ENCODE data around the gene GPBP1L1. TPM values are rescaled to one million over a fixed set of nuclear protein-coding genes. Genes with fewer than 3 reads are reported as not detected.

Gene GPBP1L1, protein sequence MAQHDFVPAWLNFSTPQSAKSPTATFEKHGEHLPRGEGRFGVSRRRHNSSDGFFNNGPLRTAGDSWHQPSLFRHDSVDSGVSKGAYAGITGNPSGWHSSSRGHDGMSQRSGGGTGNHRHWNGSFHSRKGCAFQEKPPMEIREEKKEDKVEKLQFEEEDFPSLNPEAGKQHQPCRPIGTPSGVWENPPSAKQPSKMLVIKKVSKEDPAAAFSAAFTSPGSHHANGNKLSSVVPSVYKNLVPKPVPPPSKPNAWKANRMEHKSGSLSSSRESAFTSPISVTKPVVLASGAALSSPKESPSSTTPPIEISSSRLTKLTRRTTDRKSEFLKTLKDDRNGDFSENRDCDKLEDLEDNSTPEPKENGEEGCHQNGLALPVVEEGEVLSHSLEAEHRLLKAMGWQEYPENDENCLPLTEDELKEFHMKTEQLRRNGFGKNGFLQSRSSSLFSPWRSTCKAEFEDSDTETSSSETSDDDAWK
- polyA plus RNA-seq = 54.5 and 55.1 TPM in 2 replicates
- polyA minus RNA-seq = 62.1 and 84.7 TPM in 2 replicates

DNA sequence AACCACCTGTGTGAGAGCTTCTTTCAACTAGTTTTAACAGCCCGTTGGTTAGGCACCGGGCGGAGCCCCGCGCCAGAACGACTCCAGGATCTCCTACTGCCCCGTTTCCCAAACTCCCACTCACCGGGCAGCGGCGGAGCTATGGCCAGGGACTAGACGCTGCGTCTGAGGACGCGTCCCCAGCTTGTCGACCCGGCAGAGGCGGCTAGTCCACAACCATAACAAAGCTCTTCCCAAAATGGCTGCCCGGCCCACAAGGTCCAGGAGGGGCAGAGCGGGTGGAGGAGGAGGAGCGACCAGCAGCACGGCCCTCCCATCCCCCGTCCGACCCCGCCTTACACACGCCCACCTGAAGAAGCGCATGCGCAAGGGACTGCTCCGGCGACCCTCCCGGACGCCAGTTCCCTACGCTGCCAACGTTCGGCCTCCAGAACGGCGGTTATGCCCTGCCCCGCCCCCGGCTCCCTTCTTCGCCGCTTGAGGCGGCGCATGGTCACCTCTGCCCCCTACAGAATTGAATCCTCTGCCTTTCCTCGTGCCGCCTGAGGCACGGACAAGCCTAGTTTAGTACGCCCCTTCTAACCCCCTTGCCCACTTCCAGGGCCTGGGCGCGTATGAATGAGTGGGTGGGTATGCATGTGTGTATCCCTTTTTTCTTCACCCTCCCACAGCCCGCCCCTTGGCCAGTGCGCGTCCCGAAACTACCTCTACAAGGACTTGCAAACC is at the start of gene GPBP1L1:
Gene GPBP1L1, minus strand, starts transcription at position 246 of the 726 bp plus-strand sequence. CDS start 27,446 bp downstream, outside the sequence.
- peaks cover 12% of the 10 kb centered on the region for H3F3A ChIP-seq (ENCODE audit: insufficient read depth, low read length, poor library complexity, severe bottlenecking)
- H2AFZ ChIP-seq (ENCODE audit: low read depth, low read length) = peak within 1 kb of the TSS; percentile 95
- peak within 1 kb of the TSS; percentile 90 for H3K9ac ChIP-seq (ENCODE audit: low read length)
- peak within 1 kb of the TSS; percentile 96 for H3K27ac ChIP-seq (ENCODE audit: low read length)
- peak within 1 kb of the TSS; percentile 60 for H3K4me2 ChIP-seq (ENCODE audit: low read length)
- no peaks in the 10 kb centered on the region for H3K9me3 ChIP-seq (ENCODE audit: low read length)
- H3K36me3 ChIP-seq (ENCODE audit: insufficient read depth, low read length) = no peaks in the 10 kb centered on the region
- TF ChIP-seq MXI1 (conservative IDR thresholded peaks at IDR 0.05; ENCODE audit: poor library complexity, severe bottlenecking) = peak; percentile 90
- TF ChIP-seq SMC3 (conservative IDR thresholded peaks at IDR 0.05; ENCODE audit: poor library complexity) = no peak
- TF ChIP-seq POLR2AphosphoS5 (IDR thresholded peaks at IDR 0.05) = peak; percentile 81
- TF ChIP-seq EZH2 (IDR thresholded peaks at IDR 0.05; ENCODE audit: borderline replicate concordance, insufficient read depth, low read length, poor library complexity, severe bottlenecking) = no peak
- peak; percentile 22 for TF ChIP-seq EP300 (conservative IDR thresholded peaks at IDR 0.05; ENCODE audit: poor library complexity, severe bottlenecking)
- TF ChIP-seq, protein P1, sequence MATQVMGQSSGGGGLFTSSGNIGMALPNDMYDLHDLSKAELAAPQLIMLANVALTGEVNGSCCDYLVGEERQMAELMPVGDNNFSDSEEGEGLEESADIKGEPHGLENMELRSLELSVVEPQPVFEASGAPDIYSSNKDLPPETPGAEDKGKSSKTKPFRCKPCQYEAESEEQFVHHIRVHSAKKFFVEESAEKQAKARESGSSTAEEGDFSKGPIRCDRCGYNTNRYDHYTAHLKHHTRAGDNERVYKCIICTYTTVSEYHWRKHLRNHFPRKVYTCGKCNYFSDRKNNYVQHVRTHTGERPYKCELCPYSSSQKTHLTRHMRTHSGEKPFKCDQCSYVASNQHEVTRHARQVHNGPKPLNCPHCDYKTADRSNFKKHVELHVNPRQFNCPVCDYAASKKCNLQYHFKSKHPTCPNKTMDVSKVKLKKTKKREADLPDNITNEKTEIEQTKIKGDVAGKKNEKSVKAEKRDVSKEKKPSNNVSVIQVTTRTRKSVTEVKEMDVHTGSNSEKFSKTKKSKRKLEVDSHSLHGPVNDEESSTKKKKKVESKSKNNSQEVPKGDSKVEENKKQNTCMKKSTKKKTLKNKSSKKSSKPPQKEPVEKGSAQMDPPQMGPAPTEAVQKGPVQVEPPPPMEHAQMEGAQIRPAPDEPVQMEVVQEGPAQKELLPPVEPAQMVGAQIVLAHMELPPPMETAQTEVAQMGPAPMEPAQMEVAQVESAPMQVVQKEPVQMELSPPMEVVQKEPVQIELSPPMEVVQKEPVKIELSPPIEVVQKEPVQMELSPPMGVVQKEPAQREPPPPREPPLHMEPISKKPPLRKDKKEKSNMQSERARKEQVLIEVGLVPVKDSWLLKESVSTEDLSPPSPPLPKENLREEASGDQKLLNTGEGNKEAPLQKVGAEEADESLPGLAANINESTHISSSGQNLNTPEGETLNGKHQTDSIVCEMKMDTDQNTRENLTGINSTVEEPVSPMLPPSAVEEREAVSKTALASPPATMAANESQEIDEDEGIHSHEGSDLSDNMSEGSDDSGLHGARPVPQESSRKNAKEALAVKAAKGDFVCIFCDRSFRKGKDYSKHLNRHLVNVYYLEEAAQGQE (IDR thresholded peaks at IDR 0.05; ENCODE audit: borderline replicate concordance) = peak; percentile 28
- no peak for TF ChIP-seq RAD21 (conservative IDR thresholded peaks at IDR 0.05)
- TF ChIP-seq, protein P2, sequence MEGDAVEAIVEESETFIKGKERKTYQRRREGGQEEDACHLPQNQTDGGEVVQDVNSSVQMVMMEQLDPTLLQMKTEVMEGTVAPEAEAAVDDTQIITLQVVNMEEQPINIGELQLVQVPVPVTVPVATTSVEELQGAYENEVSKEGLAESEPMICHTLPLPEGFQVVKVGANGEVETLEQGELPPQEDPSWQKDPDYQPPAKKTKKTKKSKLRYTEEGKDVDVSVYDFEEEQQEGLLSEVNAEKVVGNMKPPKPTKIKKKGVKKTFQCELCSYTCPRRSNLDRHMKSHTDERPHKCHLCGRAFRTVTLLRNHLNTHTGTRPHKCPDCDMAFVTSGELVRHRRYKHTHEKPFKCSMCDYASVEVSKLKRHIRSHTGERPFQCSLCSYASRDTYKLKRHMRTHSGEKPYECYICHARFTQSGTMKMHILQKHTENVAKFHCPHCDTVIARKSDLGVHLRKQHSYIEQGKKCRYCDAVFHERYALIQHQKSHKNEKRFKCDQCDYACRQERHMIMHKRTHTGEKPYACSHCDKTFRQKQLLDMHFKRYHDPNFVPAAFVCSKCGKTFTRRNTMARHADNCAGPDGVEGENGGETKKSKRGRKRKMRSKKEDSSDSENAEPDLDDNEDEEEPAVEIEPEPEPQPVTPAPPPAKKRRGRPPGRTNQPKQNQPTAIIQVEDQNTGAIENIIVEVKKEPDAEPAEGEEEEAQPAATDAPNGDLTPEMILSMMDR (IDR thresholded peaks at IDR 0.05; ENCODE audit: poor library complexity, severe bottlenecking) = no peak
- peak; percentile 61 for TF ChIP-seq TAF1 (IDR thresholded peaks at IDR 0.05; ENCODE audit: low read depth)
- peak within 1 kb of the TSS; percentile 93 for H3K4me3 ChIP-seq (ENCODE audit: low read length)
- no peaks in the 10 kb centered on the region for H3K9me2 ChIP-seq (ENCODE audit: insufficient read depth, low read length)
- H3K27me3 ChIP-seq (ENCODE audit: insufficient read depth, low read depth, low read length) = no peaks in the 10 kb centered on the region
- H4K20me1 ChIP-seq (ENCODE audit: insufficient read depth) = no peaks in the 10 kb centered on the region
- H3K79me2 ChIP-seq (replicated peaks; ENCODE audit: insufficient read depth, low read length) = peaks cover 64% of the 10 kb centered on the region

DNA sequence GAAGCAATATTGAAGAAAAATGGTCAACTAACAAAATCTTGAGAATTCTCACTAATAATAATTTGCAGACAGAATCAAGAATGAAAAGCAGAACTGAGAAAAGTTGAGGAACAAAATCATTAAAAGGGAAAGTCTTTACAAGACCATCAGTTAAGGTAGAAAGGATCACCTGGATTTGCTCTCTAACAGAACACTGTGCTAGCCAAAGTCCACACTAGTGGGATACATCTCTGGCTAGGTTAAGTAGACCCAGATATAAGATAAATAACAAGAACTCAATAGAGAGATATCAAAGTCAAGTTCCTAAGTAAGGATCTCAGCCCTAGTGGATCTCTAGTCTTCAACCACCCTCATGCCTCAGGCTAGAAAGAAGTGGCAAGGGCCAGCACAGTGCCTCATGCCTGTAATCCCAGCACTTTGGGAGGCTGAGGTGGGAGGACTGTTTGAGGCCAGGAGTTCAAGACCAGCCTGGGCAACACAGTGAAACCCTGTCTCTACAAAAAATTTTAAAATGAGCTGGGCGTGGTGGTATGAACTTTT is 44.5 kb upstream of the GPBP1L1 start:
- Histone ChIP-seq H3K4me3 (ENCODE audit: low read length) (no peak overlapping the region), H3K9ac (ENCODE audit: low read length) (no peak overlapping the region), H2AFZ (ENCODE audit: low read depth, low read length) (no peak overlapping the region), H3K79me2 (replicated peaks; ENCODE audit: insufficient read depth, low read length) (no peaks in the 10 kb centered on the region), H3K4me2 (ENCODE audit: low read length) (no peak overlapping the region), H3K27me3 (ENCODE audit: insufficient read depth, low read depth, low read length) (no peaks in the 10 kb centered on the region), H4K20me1 (ENCODE audit: insufficient read depth) (no peaks in the 10 kb centered on the region), H3K27ac (ENCODE audit: low read length) (no peak overlapping the region), H3K9me2 (ENCODE audit: insufficient read depth, low read length) (no peaks in the 10 kb centered on the region), H3K9me3 (ENCODE audit: low read length) (no peaks in the 10 kb centered on the region), H3F3A (ENCODE audit: insufficient read depth, low read length, poor library complexity, severe bottlenecking) (no peaks in the 10 kb centered on the region), H3K36me3 (ENCODE audit: insufficient read depth, low read length) (no peaks in the 10 kb centered on the region)
- TF ChIP-seq, protein P1 (IDR thresholded peaks at IDR 0.05; ENCODE audit: borderline replicate concordance) = no peak
- TF ChIP-seq TAF1 (IDR thresholded peaks at IDR 0.05; ENCODE audit: low read depth) = no peak
- TF ChIP-seq, protein P2 (IDR thresholded peaks at IDR 0.05; ENCODE audit: poor library complexity, severe bottlenecking) = no peak
- no peak for TF ChIP-seq EZH2 (IDR thresholded peaks at IDR 0.05; ENCODE audit: borderline replicate concordance, insufficient read depth, low read length, poor library complexity, severe bottlenecking)
- TF ChIP-seq EP300 (conservative IDR thresholded peaks at IDR 0.05; ENCODE audit: poor library complexity, severe bottlenecking) = no peak
- TF ChIP-seq RAD21 (conservative IDR thresholded peaks at IDR 0.05) = no peak
- TF ChIP-seq SMC3 (conservative IDR thresholded peaks at IDR 0.05; ENCODE audit: poor library complexity) = no peak
- no peak for TF ChIP-seq POLR2AphosphoS5 (IDR thresholded peaks at IDR 0.05)
- TF ChIP-seq MXI1 (conservative IDR thresholded peaks at IDR 0.05; ENCODE audit: poor library complexity, severe bottlenecking) = no peak

Measured in neural cell (in vitro differentiated cells).